Uterus (tissue), 2 donors: ENCODE results near the gene UPK1A.

Experiments
- POLR2A ChIP-seq, 2 donors: fragments of 450-650 bp; IDR thresholded peaks; one replicate each; pipeline ENCODE4 v1.6.1; 2016; ENCODE audit warnings: antibody characterized with exemption in 2 of 2, mild to moderate bottlenecking in 1 of 2, moderate library complexity in 1 of 2
- TF ChIP-seq, protein P1 (sequence below), 4 experiments: fragments of 200-600 bp in 2 of 4; fragments of 450-650 bp in 2 of 4; sonication (generic) in 2 of 4; IDR thresholded peaks; one replicate each; pipeline ENCODE4 v1.5.1; 2016 to 2019; ENCODE audit warnings: antibody characterized with exemption in 4 of 4, mild to moderate bottlenecking in 2 of 4, moderate library complexity in 1 of 4

DNA sequence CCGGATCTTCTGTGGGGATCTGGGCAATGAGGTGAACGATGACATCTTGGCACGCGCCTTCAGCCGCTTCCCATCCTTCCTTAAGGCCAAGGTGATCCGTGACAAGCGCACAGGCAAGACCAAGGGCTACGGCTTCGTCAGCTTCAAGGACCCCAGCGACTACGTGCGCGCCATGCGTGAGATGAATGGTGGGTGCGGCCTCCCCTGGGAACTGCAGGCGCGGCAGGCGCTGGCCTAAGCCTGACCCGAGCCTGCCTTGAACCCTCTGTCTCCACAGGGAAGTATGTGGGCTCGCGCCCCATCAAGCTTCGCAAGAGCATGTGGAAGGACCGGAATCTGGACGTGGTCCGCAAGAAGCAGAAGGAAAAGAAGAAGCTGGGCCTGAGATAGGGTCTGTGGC lies 29.2 kb upstream of the UPK1A start:
- TF ChIP-seq POLR2A (IDR thresholded peaks at IDR 0.05), result no peak
- TF ChIP-seq, protein P1, sequence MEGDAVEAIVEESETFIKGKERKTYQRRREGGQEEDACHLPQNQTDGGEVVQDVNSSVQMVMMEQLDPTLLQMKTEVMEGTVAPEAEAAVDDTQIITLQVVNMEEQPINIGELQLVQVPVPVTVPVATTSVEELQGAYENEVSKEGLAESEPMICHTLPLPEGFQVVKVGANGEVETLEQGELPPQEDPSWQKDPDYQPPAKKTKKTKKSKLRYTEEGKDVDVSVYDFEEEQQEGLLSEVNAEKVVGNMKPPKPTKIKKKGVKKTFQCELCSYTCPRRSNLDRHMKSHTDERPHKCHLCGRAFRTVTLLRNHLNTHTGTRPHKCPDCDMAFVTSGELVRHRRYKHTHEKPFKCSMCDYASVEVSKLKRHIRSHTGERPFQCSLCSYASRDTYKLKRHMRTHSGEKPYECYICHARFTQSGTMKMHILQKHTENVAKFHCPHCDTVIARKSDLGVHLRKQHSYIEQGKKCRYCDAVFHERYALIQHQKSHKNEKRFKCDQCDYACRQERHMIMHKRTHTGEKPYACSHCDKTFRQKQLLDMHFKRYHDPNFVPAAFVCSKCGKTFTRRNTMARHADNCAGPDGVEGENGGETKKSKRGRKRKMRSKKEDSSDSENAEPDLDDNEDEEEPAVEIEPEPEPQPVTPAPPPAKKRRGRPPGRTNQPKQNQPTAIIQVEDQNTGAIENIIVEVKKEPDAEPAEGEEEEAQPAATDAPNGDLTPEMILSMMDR (IDR thresholded peaks at IDR 0.05), result no peak
